GM13977 (cell line): Measurements from ENCODE around the gene PTPA.
A peak's percentile ranks its signal among the peaks of the same experiment; 100 is the strongest.

Experiments used
- DNase-seq: peaks from one replicate; pipeline ENCODE4 v3.0.0; 2012; ENCODE audit warnings: low spot score
- CTCF ChIP-seq: IDR thresholded peaks from 2 replicates; pipeline ENCODE4 v1.5.1; 2012; ENCODE audit warnings: mild to moderate bottlenecking, control low read depth; ENCODE audit not compliant: insufficient read depth; ENCODE audit errors: extremely low read depth, missing control alignments
- in situ Hi-C: fragments of 300-500 bp; cut with MboI; formaldehyde crosslinking; loops from one replicate; pipeline ENCODE4 v1.12.0; 2022; ENCODE audit warnings: low sequenced_read_pairs, low pct_unique_long_range_greater_than_20kb, mixed read lengths, inconsistent platforms; ENCODE audit not compliant: unreplicated experiment

Gene PTPA

GRCh38 chr9:129174102-129174723, 63.0 kb downstream of the PTPA start:
- in situ Hi-C loops: no loop called here
- peak; percentile 90 for DNase-seq
- TF ChIP-seq CTCF: peak; percentile 99

GRCh38 chr9:129174724-129175514, 63.7 kb downstream of the PTPA start:
- TF ChIP-seq CTCF: no peak
- peak; percentile 60 for DNase-seq
- in situ Hi-C loops: no loop called here

GRCh38 chr9:129175515-129175824, 64.3 kb downstream of the PTPA start:
- in situ Hi-C loops: no loop called here
- TF ChIP-seq CTCF: no peak
- DNase-seq: no peak

DNA sequence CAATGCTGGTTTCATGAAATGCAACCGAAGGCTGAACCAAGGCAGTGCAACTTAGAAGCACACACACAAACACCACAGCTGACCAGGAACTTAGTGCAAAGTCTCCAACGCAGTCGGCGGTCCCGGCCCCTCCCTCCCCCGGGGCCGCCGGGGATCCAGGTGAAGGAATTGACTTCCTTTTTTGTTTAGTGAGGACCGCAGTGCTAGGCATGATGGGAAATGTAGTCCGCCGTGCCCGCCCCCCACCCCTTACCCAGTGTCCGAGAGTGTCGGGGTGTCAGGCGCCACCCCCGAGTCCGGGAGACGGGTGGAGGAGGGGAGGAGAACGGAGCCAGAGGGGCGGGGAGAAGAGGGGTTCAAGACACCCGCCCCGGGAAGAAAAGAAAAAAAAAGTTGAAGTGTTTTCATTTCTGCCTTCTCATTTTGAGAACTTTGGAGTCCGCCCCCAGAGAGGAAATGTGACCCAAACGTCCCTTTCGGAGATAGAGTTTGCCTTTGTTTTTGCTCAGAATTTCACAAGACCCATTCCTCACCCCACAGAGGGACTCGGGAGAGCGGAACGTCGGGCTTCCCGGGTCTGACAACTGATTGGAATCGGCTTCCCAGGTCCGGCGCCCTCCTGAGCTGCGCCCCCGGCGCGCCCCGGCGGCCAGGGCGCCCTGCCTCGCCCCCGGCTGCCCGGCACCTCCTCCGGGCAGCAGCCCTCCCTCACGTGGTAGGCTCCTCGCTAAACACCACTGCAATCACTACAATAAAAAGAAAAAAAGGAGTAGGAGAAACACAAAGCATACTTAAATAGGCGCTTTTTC, 64.8 kb downstream of the PTPA start:
- peak; percentile 88 for DNase-seq
- in situ Hi-C loops: no loop called here
- no peak for TF ChIP-seq CTCF

GRCh38 chr9:129176701-129177442, 65.7 kb downstream of the PTPA start:
- in situ Hi-C loops: no loop called here
- DNase-seq: peak; percentile 59
- TF ChIP-seq CTCF: no peak

GRCh38 chr9:129177443-129177790, 66.2 kb downstream of the PTPA start:
- in situ Hi-C loops: no loop called here
- TF ChIP-seq CTCF: no peak

More at GRCh38 chr9:129177443-129177790, 66.2 kb downstream of the PTPA start:
- DNase-seq: peak; percentile 79
